ENCODE measurements around the gene MICAL2. TPM values are rescaled to one million over a fixed set of nuclear protein-coding genes. Genes with fewer than 3 reads are reported as not detected.
A peak's percentile ranks its signal among the peaks of the same experiment; 100 is the strongest.

Gene MICAL2
- total RNA-seq, 1 donor from 2014 or later = 367 TPM

GRCh38 chr11:12235947-12236743 lies 125.8 kb downstream of the MICAL2 start:
- peaks cover 6% of the 10 kb centered on the region for H3K36me3 ChIP-seq (ENCODE audit: control insufficient read depth, insufficient read depth, low read length)
- TF ChIP-seq CTCF (IDR thresholded peaks at IDR 0.05; ENCODE audit: insufficient read depth, low read length, poor library complexity, severe bottlenecking) = peak; percentile 70
- H3K27me3 ChIP-seq (ENCODE audit: control insufficient read depth, insufficient read depth, low read length) = no peaks in the 10 kb centered on the region
- no peak overlapping the region for H3K4me3 ChIP-seq (ENCODE audit: low read depth, low read length)
- peak; percentile 81 for DNase-seq (ENCODE audit: low read depth)

GRCh38 chr11:12236744-12237101 lies 126.3 kb downstream of the MICAL2 start:
- Histone ChIP-seq H3K4me3 (ENCODE audit: low read depth, low read length) (no peak overlapping the region), H3K36me3 (ENCODE audit: control insufficient read depth, insufficient read depth, low read length) (peaks cover 4% of the 10 kb centered on the region), H3K27me3 (ENCODE audit: control insufficient read depth, insufficient read depth, low read length) (no peaks in the 10 kb centered on the region)
- no peak for TF ChIP-seq CTCF (IDR thresholded peaks at IDR 0.05; ENCODE audit: insufficient read depth, low read length, poor library complexity, severe bottlenecking)
- DNase-seq (ENCODE audit: low read depth) = no peak

- H3K27me3 ChIP-seq (ENCODE audit: control insufficient read depth, insufficient read depth, low read length) = no peaks in the 10 kb centered on the region
- no peak overlapping the region for H3K4me3 ChIP-seq (ENCODE audit: low read depth, low read length)
- no peak for DNase-seq (ENCODE audit: low read depth)
- H3K36me3 ChIP-seq (ENCODE audit: control insufficient read depth, insufficient read depth, low read length) = peaks cover 4% of the 10 kb centered on the region
- TF ChIP-seq CTCF (IDR thresholded peaks at IDR 0.05; ENCODE audit: insufficient read depth, low read length, poor library complexity, severe bottlenecking) = no peak
Measured at GRCh38 chr11:12237381-12237784, 127.0 kb downstream of the MICAL2 start.

GRCh38 chr11:12238420-12238819 lies 128.0 kb downstream of the MICAL2 start:
- DNase-seq (ENCODE audit: low read depth) = no peak
- TF ChIP-seq CTCF (IDR thresholded peaks at IDR 0.05; ENCODE audit: insufficient read depth, low read length, poor library complexity, severe bottlenecking) = no peak
- H3K27me3 ChIP-seq (ENCODE audit: control insufficient read depth, insufficient read depth, low read length) = no peaks in the 10 kb centered on the region
- no peak overlapping the region for H3K4me3 ChIP-seq (ENCODE audit: low read depth, low read length)
- H3K36me3 ChIP-seq (ENCODE audit: control insufficient read depth, insufficient read depth, low read length) = peaks cover 4% of the 10 kb centered on the region

- TF ChIP-seq CTCF (IDR thresholded peaks at IDR 0.05; ENCODE audit: insufficient read depth, low read length, poor library complexity, severe bottlenecking) = no peak
- DNase-seq (ENCODE audit: low read depth) = no peak
- no peak overlapping the region for H3K4me3 ChIP-seq (ENCODE audit: low read depth, low read length)
- no peaks in the 10 kb centered on the region for H3K27me3 ChIP-seq (ENCODE audit: control insufficient read depth, insufficient read depth, low read length)
- H3K36me3 ChIP-seq (ENCODE audit: control insufficient read depth, insufficient read depth, low read length) = peaks cover 7% of the 10 kb centered on the region
Measured at GRCh38 chr11:12239396-12239795, 129.0 kb downstream of the MICAL2 start.
